ENCODE results near the gene SPG21. TPM values are rescaled to one million over a fixed set of nuclear protein-coding genes. Genes with fewer than 3 reads are reported as not detected.

The SPG21 gene
- polyA plus RNA-seq, 1 donor (not counting 4 experiments of a cell fraction or from before 2014, with no cell fraction given) = 62.9 TPM

- Histone ChIP-seq H3K27me3 (ENCODE audit: control insufficient read depth, extremely low read depth, insufficient read depth, low read length) (no peaks in the 10 kb centered on the region), H3K79me2 (ENCODE audit: control insufficient read depth, insufficient read depth, low read length) (no peaks in the 10 kb centered on the region), H3K9ac (ENCODE audit: control insufficient read depth, extremely low read depth, insufficient read depth, low read length) (no peak overlapping the region), H3K4me1 (ENCODE audit: control insufficient read depth, extremely low read depth, insufficient read depth, low read length) (peaks cover 2% of the 10 kb centered on the region), H3K27ac (ENCODE audit: control insufficient read depth, insufficient read depth, low read length) (no peak overlapping the region), H3K4me2 (ENCODE audit: control insufficient read depth, extremely low read depth, insufficient read depth, low read depth, low read length) (no peak overlapping the region), H3K9me3 (ENCODE audit: control insufficient read depth, low read depth, low read length) (no peaks in the 10 kb centered on the region), H2AFZ (ENCODE audit: control insufficient read depth, low read length) (no peak overlapping the region), H3K4me3 (ENCODE audit: control insufficient read depth in 2 of 3, extremely low read depth in 1 of 3, insufficient read depth in 2 of 3, low read depth in 1 of 3, low read length in 3 of 3) (no peak overlapping the region), H4K20me1 (ENCODE audit: control insufficient read depth, extremely low read depth, insufficient read depth, low read length) (no peaks in the 10 kb centered on the region), H3K36me3 (ENCODE audit: control insufficient read depth in 2 of 2, extremely low read depth in 1 of 2, insufficient read depth in 2 of 2, low read length in 2 of 2) (no peaks in the 10 kb centered on the region), H3K9me1 (ENCODE audit: control insufficient read depth, extremely low read depth, insufficient read depth, low read length) (no peaks in the 10 kb centered on the region)
- FAIRE-seq = no peak
- dilution Hi-C loops (cut with MboI; ENCODE audit: extremely low pct_ligation_motif_present, low sequenced_read_pairs) = no loop called here
- DNase-seq (ENCODE audit: low read depth, low spot score) = no peak
- no peak for TF ChIP-seq CTCF (optimal IDR thresholded peaks at IDR 0.05 in 1 of 3, IDR thresholded peaks at IDR 0.05 in 1 of 3, conservative IDR thresholded peaks at IDR 0.05 in 1 of 3; ENCODE audit: extremely low read depth in 1 of 3, insufficient read depth in 2 of 3, low read length in 3 of 3)
- TF ChIP-seq EZH2 (IDR thresholded peaks at IDR 0.05; ENCODE audit: low read length) = no peak
These were observed 64.1 kb downstream of the SPG21 start for GRCh38 chr15:64925335-64926330.

GRCh38 chr15:64923546-64923945 is 66.2 kb downstream of the SPG21 start:
- H4K20me1 ChIP-seq (ENCODE audit: control insufficient read depth, extremely low read depth, insufficient read depth, low read length) = no peaks in the 10 kb centered on the region
- no peak overlapping the region for H3K4me3 ChIP-seq (ENCODE audit: control insufficient read depth in 2 of 3, extremely low read depth in 1 of 3, insufficient read depth in 2 of 3, low read depth in 1 of 3, low read length in 3 of 3)
- no peak overlapping the region for H3K27ac ChIP-seq (ENCODE audit: control insufficient read depth, insufficient read depth, low read length)
- DNase-seq (ENCODE audit: low read depth, low spot score) = no peak
- no peaks in the 10 kb centered on the region for H3K9me3 ChIP-seq (ENCODE audit: control insufficient read depth, low read depth, low read length)
- H3K36me3 ChIP-seq (ENCODE audit: control insufficient read depth in 2 of 2, extremely low read depth in 1 of 2, insufficient read depth in 2 of 2, low read length in 2 of 2) = no peaks in the 10 kb centered on the region
- H3K79me2 ChIP-seq (ENCODE audit: control insufficient read depth, insufficient read depth, low read length) = no peaks in the 10 kb centered on the region
- H3K4me2 ChIP-seq (ENCODE audit: control insufficient read depth, extremely low read depth, insufficient read depth, low read depth, low read length) = no peak overlapping the region
- H2AFZ ChIP-seq (ENCODE audit: control insufficient read depth, low read length) = no peak overlapping the region
- no peak for FAIRE-seq
- peaks cover 5% of the 10 kb centered on the region for H3K4me1 ChIP-seq (ENCODE audit: control insufficient read depth, extremely low read depth, insufficient read depth, low read length)
- H3K9ac ChIP-seq (ENCODE audit: control insufficient read depth, extremely low read depth, insufficient read depth, low read length) = no peak overlapping the region
- TF ChIP-seq EZH2 (IDR thresholded peaks at IDR 0.05; ENCODE audit: low read length) = no peak
- TF ChIP-seq CTCF (optimal IDR thresholded peaks at IDR 0.05 in 1 of 3, IDR thresholded peaks at IDR 0.05 in 1 of 3, conservative IDR thresholded peaks at IDR 0.05 in 1 of 3; ENCODE audit: extremely low read depth in 1 of 3, insufficient read depth in 2 of 3, low read length in 3 of 3) = no peak
- no peaks in the 10 kb centered on the region for H3K9me1 ChIP-seq (ENCODE audit: control insufficient read depth, extremely low read depth, insufficient read depth, low read length)
- no peaks in the 10 kb centered on the region for H3K27me3 ChIP-seq (ENCODE audit: control insufficient read depth, extremely low read depth, insufficient read depth, low read length)
- dilution Hi-C loops (cut with MboI; ENCODE audit: extremely low pct_ligation_motif_present, low sequenced_read_pairs) = no loop called here
